Testis (tissue), 3 donors: ENCODE measurements around the gene SUSD1. TPM values are rescaled to one million over a fixed set of nuclear protein-coding genes. Genes with fewer than 3 reads are reported as not detected.

Experiments used
- DNase-seq: peaks from one replicate; pipeline ENCODE4 v3.0.0-alpha.2; 2019
- H3K27ac ChIP-seq, 2 donors: fragments of 200-600 bp; sonication (generic); one replicate each; pipeline ENCODE4 v1.5.1; 2019
- H3K27me3 ChIP-seq: fragments of 200-600 bp; sonication (generic); one replicate; pipeline ENCODE4 v1.5.1; 2019
- H3K36me3 ChIP-seq: fragments of 200-600 bp; sonication (generic); one replicate; pipeline ENCODE4 v1.5.1; 2017; ENCODE audit warnings: low read depth; ENCODE audit errors: missing control alignments
- H3K4me1 ChIP-seq: fragments of 200-600 bp; sonication (generic); one replicate; pipeline ENCODE4 v1.5.1; 2019
- H3K4me3 ChIP-seq, 2 donors: fragments of 200-600 bp; sonication (generic); one replicate each; pipeline ENCODE4 v1.5.1; 2017 to 2019
- H3K9me3 ChIP-seq: fragments of 200-600 bp; sonication (generic); one replicate; pipeline ENCODE4 v1.5.1; 2017
- CTCF ChIP-seq, 3 experiments: fragments of 450-650 bp in 2 of 3; fragments of 200-600 bp in 1 of 3; sonication (generic) in 1 of 3; IDR thresholded peaks; one replicate each; pipeline ENCODE4 v1.5.1; 2016 to 2019; ENCODE audit warnings: antibody characterized with exemption in 3 of 3, mild to moderate bottlenecking in 2 of 3, moderate library complexity in 1 of 3
- POLR2A ChIP-seq: fragments of 450-650 bp; IDR thresholded peaks from one replicate; pipeline ENCODE4 v1.6.1; 2017; ENCODE audit warnings: antibody characterized with exemption, mild to moderate bottlenecking, moderate library complexity
- WGBS, 2 donors: methylation state at CpG; one replicate each; pipeline ENCODE4 v1.1.5; 2018; 5-methylcytosine and 5-hydroxymethylcytosine counted together
- intact Hi-C: fragments of 100-400 bp; cut with DNase I; formaldehyde crosslinking; loops from one replicate; pipeline ENCODE4 v1.15.1; 2023; ENCODE audit warnings: low total_unique reads
- polyA plus RNA-seq: library from polyadenylated mRNA; stranded (reverse); fragments of 350-450 nt; fragmentation: Illumina TruSeq; extraction: RNeasy Lipid Tissue Mini Kit (QIAGEN cat#74804); gene quantifications from one replicate; pipeline ENCODE4 v1.2.3, GENCODE V29; 2014; ENCODE audit warnings: low read depth, low replicate concordance; ENCODE audit not compliant: insufficient read depth
- small RNA-seq, 2 donors: library from RNA; depleted of rRNA; stranded (forward); fragments of <200 nt; gene quantifications; one replicate each; pipeline ENCODE3, GENCODE V24; 2016
- total RNA-seq, 2 donors: library from RNA; depleted of rRNA; stranded (reverse); fragments of >200 nt; gene quantifications; one replicate each; pipeline ENCODE4 v1.2.3, GENCODE V29; 2016

Gene SUSD1
- total and polyA plus RNA-seq, 3 donors from 2014 or later, result 12.7 to 39.1 (median 28.0) TPM

GRCh38 chr9:111994831-111995458 lies 180.2 kb downstream of the SUSD1 start:
- Histone ChIP-seq H3K36me3 (no peaks in the 10 kb centered on the region), H3K27ac (no peak overlapping the region), H3K4me1 (no peaks in the 10 kb centered on the region), H3K4me3 (no peak overlapping the region), H3K27me3 (no peaks in the 10 kb centered on the region), H3K9me3 (no peaks in the 10 kb centered on the region)
- no peak for DNase-seq
- WGBS, 2 donors, result 94% methylated on average over 10 of the region's 10 CpGs
- no peak for TF ChIP-seq POLR2A
- TF ChIP-seq CTCF (IDR thresholded peaks at IDR 0.05), result no peak
- intact Hi-C loops, result no loop called here

- intact Hi-C loops, result no loop called here
- DNase-seq, result no peak
- H3K4me3 ChIP-seq, result no peak overlapping the region
- WGBS, 2 donors, result 38 to 46% methylated on average over 1 of the region's 1 CpG
- H3K4me1 ChIP-seq, result no peaks in the 10 kb centered on the region
- no peaks in the 10 kb centered on the region for H3K27me3 ChIP-seq
- H3K27ac ChIP-seq, result no peak overlapping the region
- H3K36me3 ChIP-seq, result no peaks in the 10 kb centered on the region
- TF ChIP-seq POLR2A (no peak), CTCF (IDR thresholded peaks at IDR 0.05) (no peak)
- H3K9me3 ChIP-seq, result no peaks in the 10 kb centered on the region
These were observed 181.8 kb downstream of the SUSD1 start for GRCh38 chr9:111993319-111993718.

GRCh38 chr9:111992523-111992922 lies 182.6 kb downstream of the SUSD1 start:
- no peaks in the 10 kb centered on the region for H3K36me3 ChIP-seq
- no peaks in the 10 kb centered on the region for H3K27me3 ChIP-seq
- no peaks in the 10 kb centered on the region for H3K4me1 ChIP-seq
- WGBS, 2 donors, result 55 to 67% methylated on average over 2 of the region's 2 CpGs
- TF ChIP-seq CTCF (IDR thresholded peaks at IDR 0.05) (no peak), POLR2A (no peak)
- intact Hi-C loops, result no loop called here
- no peak overlapping the region for H3K27ac ChIP-seq
- H3K4me3 ChIP-seq, result no peak overlapping the region
- DNase-seq, result no peak
- no peaks in the 10 kb centered on the region for H3K9me3 ChIP-seq

GRCh38 chr9:111991179-111991578 lies 183.9 kb downstream of the SUSD1 start:
- no peak overlapping the region for H3K27ac ChIP-seq
- TF ChIP-seq POLR2A (no peak), CTCF (IDR thresholded peaks at IDR 0.05) (no peak)
- H3K4me1 ChIP-seq, result no peaks in the 10 kb centered on the region
- intact Hi-C loops, result no loop called here
- no peaks in the 10 kb centered on the region for H3K27me3 ChIP-seq
- H3K9me3 ChIP-seq, result no peaks in the 10 kb centered on the region
- DNase-seq, result no peak
- no peak overlapping the region for H3K4me3 ChIP-seq
- no peaks in the 10 kb centered on the region for H3K36me3 ChIP-seq

Small RNA genes lying within 50 kb of the gene (small RNA-seq; reads per million reads assigned to genes)
- 0 reads per million in 2 donors for gene RF00019
- 0 reads per million in 2 donors for gene RNU6-710P
- 0 reads per million in 2 donors for gene RNU6-855P

Other genes starting within 250 kb of the SUSD1 start
- gene PTBP3, start 158.3 kb upstream of the SUSD1 start, total RNA-seq, result 100 to 1,000 TPM; 172 to 199 TPM
- 44.1 TPM for gene PTBP3, start 158.3 kb upstream of the SUSD1 start, polyA plus RNA-seq
- gene HSDL2, start 204.8 kb upstream of the SUSD1 start, total RNA-seq, result 10 to 100 TPM; 23.0 to 24.0 TPM
- gene HSDL2, start 204.8 kb upstream of the SUSD1 start, polyA plus RNA-seq, result 36.0 TPM